GM18907 (cell line): ENCODE measurements around the gene PIGM.
A peak's percentile ranks its signal among the peaks of the same experiment; 100 is the strongest.
"Not testable (repeated sequence)": the region's sequence is repeated elsewhere in the genome, so short reads cannot be mapped to it uniquely, and the experiment has no call there.

Source experiments
- ATAC-seq: cut with Tn5 transposase; IDR thresholded peaks from one replicate; pipeline ENCODE4 v1.9.1; 2021; ENCODE audit warnings: mild to moderate bottlenecking, moderate library complexity; ENCODE audit not compliant: unreplicated experiment

Gene PIGM

GRCh38 chr1:160061369-160062229 lies 29.8 kb upstream of the PIGM start:
- ATAC-seq, result no peak

- ATAC-seq, result no peak
These were observed 26.3 kb upstream of the PIGM start for GRCh38 chr1:160058087-160058486.

- ATAC-seq, result no peak
These were observed 24.9 kb upstream of the PIGM start for GRCh38 chr1:160056648-160057169.

DNA sequence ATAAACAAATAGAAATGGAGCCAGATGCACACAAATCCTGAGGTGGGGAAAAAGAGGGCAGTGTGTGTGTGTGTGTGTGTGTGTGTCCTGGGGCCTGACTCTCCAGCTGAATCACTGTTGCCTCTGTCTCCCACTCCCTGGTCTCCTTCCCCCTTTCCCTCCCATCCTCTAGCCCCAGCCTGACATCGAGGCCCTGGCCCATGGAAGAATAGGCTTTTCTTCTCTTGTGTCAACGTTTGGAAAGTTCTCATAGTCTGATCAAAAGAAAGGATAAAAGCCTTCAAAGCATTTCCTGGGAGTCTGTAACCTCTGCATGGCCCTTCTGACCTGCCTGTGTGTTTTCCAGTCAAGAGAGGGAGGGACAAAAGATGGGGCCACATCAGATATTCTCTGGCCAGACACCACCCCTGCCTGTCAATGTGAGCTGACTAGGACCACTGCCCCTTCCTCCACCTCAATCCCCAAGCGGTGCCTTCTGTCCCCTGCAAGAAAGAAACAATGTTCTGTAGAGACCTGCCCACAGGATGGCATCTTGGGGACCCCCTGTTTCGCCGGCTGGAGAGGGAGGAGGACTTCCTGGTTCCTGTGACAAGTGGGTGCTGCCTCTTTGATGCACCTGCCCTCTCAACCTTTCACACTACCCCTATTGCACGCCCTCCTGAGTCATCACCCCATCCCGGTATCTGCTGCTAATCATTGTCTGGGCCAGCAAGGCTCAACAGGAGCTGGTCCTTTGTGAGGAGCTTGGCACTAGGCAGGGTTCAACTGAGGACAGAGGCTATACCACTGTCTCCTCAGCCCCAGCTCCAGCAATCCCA lies 22.0 kb upstream of the PIGM start:
- no peak for ATAC-seq

- ATAC-seq, result no peak
These were observed 21.1 kb upstream of the PIGM start for GRCh38 chr1:160052936-160053335.

DNA sequence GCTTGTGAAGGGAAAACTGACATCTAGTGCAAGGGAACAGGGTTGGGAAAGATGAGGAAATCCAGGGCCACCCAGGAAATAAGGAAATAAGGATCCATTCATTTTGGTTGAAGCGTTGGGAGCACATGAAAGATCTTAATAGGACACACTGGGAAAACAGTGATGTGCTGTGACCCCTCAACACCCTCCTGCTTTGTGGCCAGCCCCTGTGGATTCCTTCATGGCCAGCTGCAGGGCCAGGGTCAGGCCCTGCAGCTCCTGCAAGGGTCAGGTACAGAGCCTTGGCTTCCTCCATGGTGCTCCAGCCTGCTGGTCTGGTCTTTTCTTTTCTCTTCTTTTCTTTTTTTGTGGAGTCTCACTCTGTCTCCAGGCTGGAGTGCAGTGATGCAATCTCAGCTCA lies 18.8 kb upstream of the PIGM start:
- ATAC-seq, result no peak

GRCh38 chr1:160050182-160050581 lies 18.4 kb upstream of the PIGM start:
- ATAC-seq, result not testable (repeated sequence)

DNA sequence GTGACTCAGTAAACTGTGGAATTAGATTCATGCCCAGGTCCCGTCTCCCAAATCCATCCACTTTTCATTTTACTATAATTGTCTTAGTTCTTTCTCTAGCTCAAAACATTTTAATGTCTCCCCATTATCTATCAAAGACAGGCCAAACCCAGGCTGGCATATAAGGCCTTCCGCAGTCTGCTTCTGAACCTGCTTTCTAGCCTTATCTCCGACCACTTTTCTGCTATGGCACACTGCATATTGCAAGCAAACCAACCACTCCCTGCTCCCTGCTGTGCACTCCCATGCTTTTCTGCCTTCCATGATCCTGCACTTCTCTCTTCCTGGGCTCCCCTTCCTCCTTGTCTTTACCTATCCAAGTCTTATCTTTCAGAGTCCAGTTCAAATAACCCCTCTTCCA lies 17.3 kb upstream of the PIGM start:
- no peak for ATAC-seq

DNA sequence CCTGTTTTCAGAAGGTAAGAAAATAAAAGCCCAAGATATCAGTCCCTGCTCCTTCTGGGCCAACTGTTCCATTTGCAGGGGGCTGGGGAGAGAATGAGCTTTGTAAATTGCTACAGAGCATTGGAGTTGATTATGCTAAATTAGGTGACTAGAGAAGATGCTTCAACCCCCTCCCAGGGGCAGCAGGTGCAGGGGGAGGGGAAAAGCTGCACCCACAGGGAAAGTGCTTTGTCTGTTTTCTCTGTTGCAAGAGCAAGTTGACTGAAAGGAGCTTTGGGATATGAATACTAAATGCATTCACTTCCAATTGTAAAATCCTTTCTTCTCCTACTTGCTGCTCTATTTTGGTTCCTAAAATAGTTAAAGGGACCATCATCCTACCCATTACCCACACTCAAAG lies 16.5 kb upstream of the PIGM start:
- no peak for ATAC-seq

GRCh38 chr1:160047111-160047991 lies 15.6 kb upstream of the PIGM start:
- ATAC-seq, result peak; percentile 44

DNA sequence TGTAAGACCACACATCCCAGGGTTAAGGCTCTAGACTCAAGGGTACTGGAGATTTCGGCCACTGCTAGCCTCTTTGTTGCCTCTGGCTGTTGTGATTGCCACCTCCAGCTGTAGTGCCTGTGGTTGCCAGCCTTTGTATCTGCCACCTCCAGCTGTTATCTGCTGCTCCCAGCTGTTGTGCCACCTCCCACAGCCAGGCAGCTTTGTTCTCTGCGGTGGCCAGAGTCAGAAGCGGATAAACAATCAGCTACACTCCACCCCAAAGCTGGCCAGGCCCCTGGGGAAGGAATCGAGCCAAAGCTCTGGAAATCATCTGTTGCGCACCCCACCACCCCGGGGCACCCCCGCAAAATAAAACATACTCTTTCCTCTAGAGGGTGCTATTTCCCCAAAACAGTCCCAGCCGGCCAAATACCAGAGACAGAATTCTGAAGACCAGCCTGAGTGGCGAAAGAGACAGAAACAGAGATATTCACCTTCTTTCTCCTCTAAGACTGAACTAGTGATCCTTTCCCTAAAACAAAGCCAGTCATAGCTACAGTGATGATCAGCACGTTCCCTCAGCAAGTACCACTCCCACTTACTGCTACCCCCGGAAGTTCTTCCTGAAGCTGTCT lies 14.8 kb upstream of the PIGM start:
- ATAC-seq, result peak; percentile 74

DNA sequence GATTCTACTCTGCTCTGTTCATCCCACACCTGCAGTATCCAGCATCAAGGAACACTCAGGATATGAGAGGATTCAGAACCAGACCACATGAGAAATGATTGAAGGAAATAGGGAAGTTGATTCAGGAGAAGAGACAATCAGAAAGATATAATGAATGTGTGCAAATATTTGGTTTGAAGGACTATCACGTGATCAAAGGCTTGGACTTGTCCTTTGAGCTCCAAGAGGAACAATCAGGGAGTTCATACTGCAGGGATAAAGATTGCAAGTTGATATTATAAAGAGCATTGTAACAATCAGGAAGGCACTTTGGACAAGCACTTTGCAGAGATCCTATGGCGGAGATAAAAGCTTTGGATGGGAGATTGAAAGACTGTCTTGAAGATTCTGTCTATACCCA lies 13.9 kb upstream of the PIGM start:
- no peak for ATAC-seq

GRCh38 chr1:160043543-160043942 lies 11.8 kb upstream of the PIGM start:
- ATAC-seq, result no peak

DNA sequence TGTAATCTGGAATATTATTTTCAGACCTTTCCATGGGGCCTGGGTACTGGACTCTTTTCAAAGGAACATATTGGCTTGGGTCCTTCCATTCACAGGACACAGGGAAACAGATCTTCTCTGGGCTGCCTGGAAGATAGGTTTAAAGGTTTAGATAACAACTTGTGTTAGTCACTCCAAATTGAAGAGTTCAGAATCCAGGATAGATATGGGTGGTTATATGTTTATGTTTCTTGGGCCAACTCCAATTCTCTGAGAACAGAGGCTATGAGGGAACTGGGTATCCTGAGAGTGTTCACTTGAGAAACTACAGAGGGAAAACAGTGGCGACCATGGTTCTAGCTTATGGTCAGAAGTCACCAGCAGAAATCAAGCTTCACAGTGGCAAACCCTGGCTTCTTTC lies 8.7 kb upstream of the PIGM start:
- no peak for ATAC-seq

- ATAC-seq, result no peak
These were observed 503 bp upstream of the PIGM start for GRCh38 chr1:160032165-160032820.

DNA sequence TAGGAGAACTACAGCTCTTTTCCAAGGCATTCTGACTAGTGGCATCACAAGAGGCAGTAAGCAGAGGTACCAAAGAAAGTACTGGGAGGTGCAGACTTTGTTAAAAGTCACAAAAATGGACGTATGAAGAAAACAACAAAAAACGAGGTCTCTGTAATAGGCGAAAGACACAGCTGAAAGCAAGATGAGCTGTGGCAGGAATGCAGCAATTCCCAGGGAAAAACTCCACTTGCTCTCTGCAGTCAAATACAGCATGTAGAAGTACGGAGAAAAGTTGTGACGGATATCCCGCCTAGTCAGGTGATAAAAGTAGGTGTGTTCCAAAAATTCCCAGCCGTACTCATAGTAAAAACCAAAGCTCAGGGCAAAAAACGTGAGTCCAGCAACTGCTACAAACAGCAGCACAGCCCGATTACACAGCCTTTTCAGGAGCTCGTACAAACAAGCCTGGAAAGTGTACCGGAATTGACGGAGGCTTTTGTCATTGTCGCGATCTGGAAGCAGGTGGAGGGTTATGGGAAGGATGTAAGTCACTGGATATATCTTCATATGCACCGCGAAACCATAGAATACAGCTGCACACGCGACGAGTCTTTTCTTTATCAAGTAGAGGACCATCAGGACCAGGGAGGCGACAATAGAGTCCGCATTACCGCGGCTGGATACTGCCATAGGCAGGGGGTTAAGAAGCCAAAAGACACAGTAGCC lies 979 bp downstream of the PIGM start:
- ATAC-seq, result peak; percentile 31

- ATAC-seq, result no peak
These were observed 3.4 kb downstream of the PIGM start for GRCh38 chr1:160028426-160028825.

DNA sequence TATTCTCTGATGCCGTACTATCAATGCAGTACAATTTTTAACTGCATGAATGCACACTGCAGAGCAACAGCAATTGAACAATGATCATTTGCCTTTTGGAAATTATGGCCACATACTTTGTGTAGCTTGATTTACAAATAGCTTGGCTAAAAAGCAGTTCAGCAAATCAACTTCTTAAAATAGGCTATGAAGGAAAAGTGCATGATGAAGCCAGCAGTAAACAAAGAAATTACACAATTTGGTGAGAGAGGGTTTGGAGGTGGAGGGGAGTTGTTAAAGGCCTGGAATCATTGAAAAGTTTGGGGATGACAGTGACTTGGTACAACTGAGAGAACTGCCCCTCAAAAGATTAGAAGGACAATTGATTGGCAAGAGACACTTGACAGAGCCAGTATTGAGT lies 6.5 kb downstream of the PIGM start:
- ATAC-seq, result no peak

- ATAC-seq, result no peak
These were observed 7.4 kb downstream of the PIGM start for GRCh38 chr1:160024195-160024905.
